Mucosa of gallbladder (tissue), 1 donor: ENCODE results near the gene TRIP13. TPM values are rescaled to one million over a fixed set of nuclear protein-coding genes. Genes with fewer than 3 reads are reported as not detected.
"Not testable (repeated sequence)": the region's sequence is repeated elsewhere in the genome, so short reads cannot be mapped to it uniquely, and the experiment has no call there.

ENCODE experiments used
- DNase-seq: peaks from one replicate; pipeline ENCODE4 v3.0.0-alpha.2; 2020; ENCODE audit warnings: low spot score
- total RNA-seq: library from RNA; stranded (reverse); gene quantifications from one replicate; pipeline ENCODE4 v1.2.1, GENCODE V29; 2021
- donor health status: DM: no; HTN: no; CAD: no.

TRIP13 gene
- total RNA-seq, 1 donor from 2014 or later = 0.92 TPM

DNA sequence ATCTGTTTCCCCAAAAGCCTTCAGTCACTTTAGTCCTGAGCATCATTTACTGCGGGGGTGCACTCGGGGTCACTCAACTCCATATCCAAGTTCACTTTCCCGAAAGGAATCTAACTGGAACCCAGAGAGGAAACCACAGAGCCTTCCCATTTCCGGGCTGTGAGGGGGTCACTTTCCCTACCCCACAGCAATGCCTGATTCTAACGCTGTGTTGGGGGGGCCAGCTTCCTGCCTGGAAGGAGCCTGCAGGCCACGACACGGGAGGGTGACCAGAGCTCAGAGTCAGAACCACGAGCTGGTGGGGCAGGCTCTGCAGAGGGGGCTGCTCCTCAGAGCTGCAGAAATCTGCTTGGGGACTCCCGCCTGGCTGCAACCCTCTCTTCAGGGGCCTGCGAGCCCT lies 20.4 kb upstream of the TRIP13 start:
- no peak for DNase-seq

GRCh38 chr5:873328-873727 lies 19.4 kb upstream of the TRIP13 start:
- no peak for DNase-seq

GRCh38 chr5:875931-876330 lies 16.8 kb upstream of the TRIP13 start:
- DNase-seq = no peak

GRCh38 chr5:876398-877365 lies 16.0 kb upstream of the TRIP13 start:
- no peak for DNase-seq

DNA sequence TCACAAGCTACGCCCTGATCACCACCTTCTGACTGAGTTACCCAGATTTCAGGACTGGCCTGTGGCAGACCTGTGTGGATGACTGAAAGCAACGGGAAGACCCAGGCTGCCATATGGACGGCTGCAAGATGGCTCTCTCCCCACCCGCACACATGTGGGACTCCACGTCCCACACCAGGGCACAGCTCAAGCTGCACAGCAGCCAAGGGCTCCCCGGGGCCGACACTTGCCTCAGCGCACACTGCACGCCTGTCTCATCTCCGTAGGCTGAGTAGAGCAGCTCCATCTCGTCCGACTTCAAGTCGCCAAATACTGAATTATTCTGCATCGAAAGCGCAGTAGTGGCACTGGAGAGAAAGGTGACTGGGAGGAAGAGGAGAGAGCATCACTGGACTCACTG lies 14.6 kb upstream of the TRIP13 start:
- no peak for DNase-seq

DNA sequence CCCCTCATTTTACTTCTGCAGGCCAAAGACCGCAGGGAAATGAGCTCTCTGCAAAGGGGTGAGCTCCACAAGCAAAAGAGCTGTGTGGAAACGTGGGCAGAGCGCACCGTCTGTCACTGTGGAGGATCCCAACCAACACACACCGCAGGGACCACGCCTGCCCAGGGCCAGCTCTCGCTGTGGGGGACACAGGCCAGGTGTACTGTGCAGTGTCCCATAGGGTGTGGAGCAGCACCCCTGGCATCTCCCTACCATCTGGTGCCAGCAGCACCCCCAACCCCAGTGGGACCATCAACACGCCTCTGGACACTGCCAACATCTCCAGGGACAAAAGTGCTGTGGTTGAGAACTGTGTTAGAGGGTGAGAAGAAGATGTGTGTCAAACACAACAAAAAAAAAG lies 14.0 kb upstream of the TRIP13 start:
- DNase-seq = not testable (repeated sequence)

DNA sequence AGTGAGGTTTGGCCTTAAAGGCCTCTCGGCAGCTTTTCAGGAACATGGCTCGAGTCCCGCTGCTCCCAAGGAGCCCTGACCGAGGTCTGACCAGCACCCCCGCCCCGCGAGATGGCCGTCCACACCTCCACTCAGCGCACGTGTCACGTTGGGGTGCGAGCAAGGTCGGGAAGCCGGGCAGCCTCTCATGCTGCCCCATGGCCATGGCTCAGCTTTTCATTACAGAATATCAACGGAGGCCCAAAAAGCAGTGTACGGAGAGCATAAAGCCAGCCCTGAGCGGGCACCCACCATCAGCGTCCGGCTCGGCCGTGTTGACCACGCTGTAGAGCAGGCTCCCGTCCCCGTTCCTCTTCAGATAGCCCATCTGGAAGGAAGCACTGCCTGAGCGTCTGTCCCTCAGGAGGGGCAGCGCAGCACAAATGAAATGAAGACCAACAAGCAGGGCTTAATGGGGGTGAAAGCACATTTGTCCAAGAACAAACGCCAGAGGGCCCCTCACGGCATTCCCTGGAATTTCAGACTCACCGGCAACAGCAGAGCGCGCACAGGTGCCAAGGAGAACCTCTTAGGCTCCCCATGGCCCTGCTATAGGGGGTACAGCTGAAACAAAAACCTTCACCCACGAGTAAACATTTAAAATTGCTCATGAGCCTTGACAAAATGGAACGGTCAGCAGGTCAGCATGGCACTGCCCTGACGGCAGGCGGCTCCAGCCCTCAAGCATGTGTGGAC lies 11.7 kb upstream of the TRIP13 start:
- no peak for DNase-seq

DNA sequence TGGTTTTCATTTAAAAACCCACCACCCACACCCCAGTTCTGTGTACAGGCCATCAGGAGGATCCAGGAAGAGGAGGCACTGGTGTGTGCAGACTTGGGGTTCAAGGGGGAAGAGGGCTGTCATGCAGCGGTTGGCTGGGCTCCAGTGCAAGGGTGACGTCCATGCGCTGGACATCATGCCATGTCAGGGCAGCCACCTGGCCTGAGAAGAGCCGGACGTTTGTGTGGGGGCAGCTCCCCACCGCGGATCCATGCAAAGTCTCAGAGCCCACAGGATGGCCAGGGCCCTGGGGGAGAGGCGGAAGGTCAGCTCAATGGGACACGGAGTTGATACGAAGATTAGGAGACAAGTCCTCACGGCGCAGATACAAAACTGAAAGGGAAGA lies 11.1 kb upstream of the TRIP13 start:
- DNase-seq = no peak

DNA sequence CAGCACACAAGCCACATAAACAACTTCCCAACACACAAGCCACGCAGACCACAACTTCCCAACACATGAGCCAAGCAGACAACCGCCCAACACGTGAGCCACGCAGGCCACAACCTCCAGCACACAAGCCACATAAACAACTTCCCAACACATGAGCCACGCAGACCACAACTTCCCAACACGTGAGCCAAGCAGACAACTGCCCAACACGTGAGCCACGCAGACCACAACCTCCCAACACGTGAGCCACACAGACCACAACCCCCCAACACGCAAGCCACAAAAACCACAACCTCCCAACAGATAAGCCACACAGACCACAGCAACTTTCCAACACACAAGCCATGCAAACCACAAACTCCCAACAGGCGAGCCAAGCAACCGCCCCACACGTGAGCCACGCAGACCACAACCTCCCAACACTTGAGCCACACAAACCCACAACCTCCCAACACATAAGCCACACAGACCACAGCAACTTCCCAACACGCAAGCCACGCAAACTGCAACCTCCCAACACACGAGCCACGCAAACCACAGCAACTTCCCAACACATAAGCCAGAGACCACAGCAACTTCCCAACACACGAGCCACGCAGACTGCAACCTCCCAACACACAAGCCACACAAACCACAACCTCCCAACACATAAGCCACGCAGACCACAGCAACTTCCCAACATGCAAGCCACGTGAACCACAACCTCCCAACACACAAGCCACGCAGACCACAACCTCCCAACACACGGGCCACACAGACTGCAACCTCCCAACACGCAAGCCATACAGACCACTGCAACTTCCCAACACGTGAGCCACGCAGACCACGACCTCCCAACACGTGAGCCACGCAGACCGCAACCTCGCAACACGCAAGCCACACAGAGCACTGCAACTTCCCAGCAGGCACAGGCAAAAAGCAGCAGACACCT lies 10.2 kb upstream of the TRIP13 start:
- no peak for DNase-seq

- no peak for DNase-seq
These were observed 9.1 kb upstream of the TRIP13 start for GRCh38 chr5:883475-884181.

DNA sequence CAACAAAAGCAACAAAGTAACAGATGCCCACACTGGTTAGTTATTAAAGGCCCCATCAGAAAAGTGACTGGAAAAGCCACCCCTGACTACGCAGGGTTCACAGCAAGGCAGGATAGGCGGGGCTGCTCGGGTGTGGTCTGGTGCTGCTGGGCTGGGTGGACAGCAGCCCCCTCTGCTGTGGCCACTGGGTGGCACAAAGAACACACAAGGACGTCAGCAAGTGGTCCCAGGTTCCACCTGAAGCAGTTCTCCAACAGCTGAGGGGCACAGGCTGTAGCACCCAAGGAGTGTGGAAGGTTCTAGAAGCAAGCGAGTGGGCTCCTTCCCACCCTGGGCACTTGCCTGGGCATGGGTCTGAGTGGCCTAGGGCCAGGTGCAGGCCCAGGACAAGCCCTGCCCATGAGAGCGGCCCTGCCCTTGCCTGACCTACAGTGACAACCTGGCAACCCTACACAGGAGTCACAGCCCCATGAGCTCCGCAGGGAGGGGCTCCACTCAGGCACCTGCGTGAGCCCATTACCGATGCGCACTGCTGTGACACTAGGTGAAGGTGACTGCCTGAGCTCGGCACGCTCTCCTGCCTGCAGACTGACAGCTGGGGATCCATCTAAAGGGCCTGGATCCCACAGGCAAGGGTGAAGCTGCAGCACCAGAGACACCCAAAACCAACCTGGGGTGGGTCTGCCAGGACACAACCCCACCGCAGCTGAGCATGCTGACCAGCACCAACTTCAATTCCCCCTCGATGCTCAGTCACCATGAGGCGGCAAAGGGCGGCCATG lies 8.1 kb upstream of the TRIP13 start:
- DNase-seq = no peak

DNA sequence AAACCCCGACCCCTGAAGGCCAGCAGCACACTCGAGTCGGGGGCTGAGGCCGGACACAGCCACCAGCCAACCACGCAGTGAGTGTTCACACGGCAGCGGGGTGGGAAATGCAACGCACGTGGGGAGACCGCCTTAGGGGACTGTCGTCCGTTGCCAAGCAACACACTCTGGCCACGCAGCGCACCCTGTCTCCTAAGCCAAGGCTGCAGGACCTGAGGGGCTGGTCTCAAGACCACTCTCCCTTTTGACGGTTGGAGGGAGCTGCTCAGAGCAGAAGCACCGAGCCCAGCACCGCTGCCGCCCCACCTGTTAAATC lies 7.6 kb upstream of the TRIP13 start:
- DNase-seq = no peak

DNA sequence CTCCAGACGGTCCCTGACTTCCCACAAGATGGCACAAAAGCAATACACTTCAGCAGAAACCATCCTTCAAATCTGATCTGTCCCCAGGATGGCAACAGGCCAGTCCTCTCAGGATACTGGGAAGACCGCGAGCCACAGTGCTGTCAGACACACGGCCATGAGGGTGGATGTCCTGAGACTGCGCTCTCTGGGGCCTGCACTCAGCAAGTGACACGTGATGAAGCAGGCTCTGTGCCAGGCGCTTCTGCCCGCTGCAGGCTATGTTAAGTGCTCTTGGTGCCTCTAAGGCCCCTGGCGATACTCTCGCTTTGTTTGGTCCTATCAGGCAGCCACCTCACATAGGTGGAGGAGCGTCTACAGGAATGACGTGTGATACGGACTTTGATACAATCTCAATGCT lies 7.2 kb upstream of the TRIP13 start:
- no peak for DNase-seq

DNA sequence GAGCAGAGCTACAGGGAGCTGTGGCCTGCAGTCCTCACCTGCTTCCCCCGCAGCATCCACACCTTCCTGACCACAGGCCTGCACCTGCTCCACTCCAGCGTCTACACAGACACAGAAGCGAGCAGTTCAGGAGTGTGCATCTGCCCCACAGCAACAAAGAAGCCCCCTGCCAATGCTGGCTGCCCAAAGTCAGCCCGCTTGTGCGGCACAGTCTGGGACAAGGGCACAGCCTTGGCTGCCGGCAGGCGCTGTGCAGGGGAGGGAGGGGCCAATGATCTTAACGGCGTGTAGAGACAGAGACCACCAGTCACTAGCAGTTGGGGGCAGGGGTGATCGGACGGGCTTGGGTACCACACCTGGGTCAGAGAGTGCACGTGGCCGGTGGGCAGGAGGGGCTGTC lies 6.6 kb upstream of the TRIP13 start:
- DNase-seq = no peak

GRCh38 chr5:886716-887325 lies 5.9 kb upstream of the TRIP13 start:
- DNase-seq = no peak

DNA sequence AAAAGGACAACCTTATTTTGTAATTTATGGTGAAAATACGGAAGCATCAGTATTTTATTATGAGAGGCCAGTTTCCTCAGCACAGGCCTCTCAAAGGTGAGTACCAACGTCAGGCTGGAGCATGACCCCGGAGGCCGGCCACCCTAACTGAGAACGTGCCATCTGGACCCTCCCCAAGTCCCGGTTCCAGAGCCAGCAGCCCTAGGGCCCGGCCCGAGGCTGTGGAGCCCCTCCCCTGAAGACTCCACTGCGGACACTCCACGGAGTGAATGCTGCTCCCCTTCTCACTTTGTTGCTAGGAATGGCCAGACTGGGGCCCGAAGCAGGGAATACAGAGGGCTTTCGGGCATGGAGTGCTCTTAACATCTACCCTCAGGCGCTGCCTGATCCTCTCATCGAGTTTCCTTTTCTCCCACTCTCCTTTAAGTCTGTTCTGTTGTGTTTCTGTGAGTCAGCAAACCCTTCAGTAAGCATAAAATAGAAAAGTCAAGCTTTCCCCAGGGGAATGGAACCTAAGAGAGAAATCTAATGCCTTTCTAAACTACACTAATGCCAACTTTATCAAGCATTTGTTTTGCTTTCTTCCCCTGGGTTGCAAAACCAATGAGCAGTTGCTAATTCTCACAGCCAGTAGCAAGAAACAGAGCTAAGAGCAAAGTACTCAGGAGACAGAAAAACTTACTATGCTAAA lies 4.6 kb upstream of the TRIP13 start:
- no peak for DNase-seq

GRCh38 chr5:888638-889035 lies 4.0 kb upstream of the TRIP13 start:
- no peak for DNase-seq

GRCh38 chr5:889075-889710 lies 3.5 kb upstream of the TRIP13 start:
- no peak for DNase-seq
